HUES48 (cell line): ENCODE data around the gene PILRB.
"Not testable (repeated sequence)": the region's sequence is repeated elsewhere in the genome, so short reads cannot be mapped to it uniquely, and the experiment has no call there.

ENCODE experiments used
- H3K27ac ChIP-seq: one replicate; pipeline ENCODE4 v1.7.0; 2013; ENCODE audit warnings: low read depth, low read length, inconsistent platforms
- H3K27me3 ChIP-seq: 2 replicates; pipeline ENCODE4 v1.6.1; 2013; ENCODE audit warnings: mild to moderate bottlenecking, low read length; ENCODE audit not compliant: control insufficient read depth, insufficient read depth
- H3K36me3 ChIP-seq: 2 replicates; pipeline ENCODE4 v1.6.1; 2013; ENCODE audit warnings: low read length; ENCODE audit not compliant: control insufficient read depth, insufficient read depth
- H3K4me1 ChIP-seq: 2 replicates; pipeline ENCODE4 v1.6.1; 2013; ENCODE audit warnings: mild to moderate bottlenecking, low read length; ENCODE audit not compliant: control insufficient read depth, insufficient read depth
- H3K4me3 ChIP-seq: 2 replicates; pipeline ENCODE4 v1.5.1; 2013; ENCODE audit warnings: mild to moderate bottlenecking, low read depth, low read length
- H3K9ac ChIP-seq: 2 replicates; pipeline ENCODE4 v1.6.1; 2013; ENCODE audit warnings: mild to moderate bottlenecking, low read depth, low read length, moderate library complexity
- H3K9me3 ChIP-seq: 2 replicates; pipeline ENCODE4 v1.6.1; 2013; ENCODE audit warnings: low read length; ENCODE audit not compliant: control insufficient read depth, insufficient read depth

The PILRB gene

DNA sequence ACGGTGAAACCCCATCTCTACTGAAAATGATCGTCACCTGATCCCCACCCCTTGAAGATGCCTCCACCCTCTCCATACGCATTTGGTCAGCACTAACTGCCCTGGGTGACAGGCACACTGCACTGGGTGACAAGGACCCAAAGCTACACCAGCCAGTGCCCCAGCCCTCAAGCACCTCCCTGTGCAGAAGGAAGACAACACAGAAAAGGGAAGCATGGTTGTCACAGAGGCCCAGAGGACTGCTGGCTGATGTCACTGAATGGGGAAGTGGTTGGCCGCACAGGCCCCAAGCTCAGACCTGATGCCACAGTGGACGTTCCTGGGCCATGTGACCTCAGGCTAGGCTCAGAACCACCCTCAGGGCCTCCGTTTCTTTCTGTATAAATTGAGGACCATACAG, 11.2 kb downstream of the PILRB start:
- Histone ChIP-seq H3K27me3 (no peaks in the 10 kb centered on the region), H3K4me1 (peaks cover 8% of the 10 kb centered on the region), H3K36me3 (peaks cover 11% of the 10 kb centered on the region), H3K4me3 (no peak overlapping the region), H3K27ac (peak overlapping the region; percentile 21), H3K9ac (no peak overlapping the region), H3K9me3 (no peaks in the 10 kb centered on the region)

GRCh38 chr7:100370303-100370702, 12.4 kb downstream of the PILRB start:
- H3K9ac ChIP-seq = no peak overlapping the region
- H3K9me3 ChIP-seq = no peaks in the 10 kb centered on the region
- H3K4me3 ChIP-seq = no peak overlapping the region
- peaks cover 12% of the 10 kb centered on the region for H3K4me1 ChIP-seq
- H3K36me3 ChIP-seq = peaks cover 6% of the 10 kb centered on the region; the same call in 1 of the 2 replicates
- H3K27me3 ChIP-seq = no peaks in the 10 kb centered on the region
- peak overlapping the region; percentile 52 for H3K27ac ChIP-seq

- H3K4me1 ChIP-seq = peaks cover 12% of the 10 kb centered on the region
- H3K9me3 ChIP-seq = no peaks in the 10 kb centered on the region
- no peaks in the 10 kb centered on the region for H3K27me3 ChIP-seq
- H3K36me3 ChIP-seq = peaks cover 6% of the 10 kb centered on the region; the same call in 1 of the 2 replicates
- no peak overlapping the region for H3K9ac ChIP-seq
- no peak overlapping the region for H3K4me3 ChIP-seq
- peak overlapping the region; percentile 52 for H3K27ac ChIP-seq
Observed at GRCh38 chr7:100370746-100371145, 12.8 kb downstream of the PILRB start.

DNA sequence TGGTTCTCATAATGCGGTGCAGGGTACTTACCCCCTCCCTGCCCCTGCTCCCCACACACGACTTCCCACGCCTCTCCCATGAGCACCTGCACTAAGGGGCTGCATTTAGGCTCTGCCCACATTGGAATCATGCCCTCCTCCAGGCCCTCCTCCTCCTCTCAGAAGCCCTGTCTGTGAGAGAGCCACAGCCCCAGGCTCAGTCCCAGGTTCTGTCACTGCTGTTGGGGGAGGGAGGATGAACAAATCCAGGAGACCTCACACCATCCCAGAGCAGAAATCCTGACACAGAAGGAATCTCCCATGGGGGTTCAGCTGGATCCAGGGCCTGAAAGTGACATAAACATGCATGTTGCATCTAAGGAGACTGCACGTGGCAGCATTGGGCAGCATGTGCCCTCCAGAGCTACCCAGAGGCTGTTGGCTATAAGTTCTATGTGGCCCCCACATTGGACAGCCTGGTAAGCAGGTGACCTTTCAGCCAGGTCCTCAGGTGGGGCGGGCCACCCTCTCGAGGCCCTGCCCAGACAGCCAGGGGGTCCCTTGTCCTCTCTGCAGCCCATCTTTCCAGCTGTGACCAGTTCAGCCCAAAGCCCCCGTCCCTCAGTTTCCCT, 13.7 kb downstream of the PILRB start:
- Histone ChIP-seq H3K9me3 (no peaks in the 10 kb centered on the region), H3K27me3 (no peaks in the 10 kb centered on the region), H3K9ac (no peak overlapping the region), H3K27ac (no peak overlapping the region), H3K4me1 (peaks cover 12% of the 10 kb centered on the region), H3K36me3 (peaks cover 6% of the 10 kb centered on the region; the same call in 1 of the 2 replicates), H3K4me3 (no peak overlapping the region)

GRCh38 chr7:100372256-100372655, 14.3 kb downstream of the PILRB start:
- peaks cover 6% of the 10 kb centered on the region; the same call in 1 of the 2 replicates for H3K36me3 ChIP-seq
- H3K4me1 ChIP-seq = peaks cover 12% of the 10 kb centered on the region
- H3K4me3 ChIP-seq = no peak overlapping the region
- H3K27me3 ChIP-seq = no peaks in the 10 kb centered on the region
- no peak overlapping the region for H3K27ac ChIP-seq
- H3K9me3 ChIP-seq = no peaks in the 10 kb centered on the region
- H3K9ac ChIP-seq = no peak overlapping the region

DNA sequence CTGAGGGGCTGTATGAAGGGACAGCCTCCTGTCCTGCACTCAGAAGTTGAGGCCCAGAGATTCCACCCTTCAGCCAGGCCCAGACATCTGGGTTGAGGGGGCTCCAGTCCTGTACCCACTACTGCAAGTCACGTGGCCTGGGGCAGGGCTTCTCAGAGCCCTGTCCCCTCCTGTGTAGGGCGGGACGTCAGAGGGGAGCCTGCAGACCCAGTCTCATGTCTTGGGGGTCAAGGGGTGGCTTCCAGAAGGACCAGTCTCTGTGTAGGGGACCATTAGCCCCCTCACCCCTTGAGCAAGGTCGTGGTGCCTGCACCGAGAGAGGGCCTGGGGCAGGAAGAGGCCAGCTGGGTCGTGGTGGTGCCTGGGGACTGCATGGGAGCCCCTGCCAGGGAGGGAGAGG, 14.8 kb downstream of the PILRB start:
- H3K4me3 ChIP-seq = no peak overlapping the region
- no peak overlapping the region for H3K9ac ChIP-seq
- no peaks in the 10 kb centered on the region for H3K9me3 ChIP-seq
- H3K27ac ChIP-seq = no peak overlapping the region
- no peaks in the 10 kb centered on the region for H3K27me3 ChIP-seq
- peaks cover 12% of the 10 kb centered on the region for H3K4me1 ChIP-seq
- peaks cover 6% of the 10 kb centered on the region; the same call in 1 of the 2 replicates for H3K36me3 ChIP-seq

- Histone ChIP-seq H3K9ac (no peak within 1 kb of the TSS), H3K27ac (no peak within 1 kb of the TSS)
Observed at GRCh38 chr7:100373261-100373831, 15.4 kb downstream of the PILRB start, which contains the start of gene PILRA. Gene PILRA (plus strand): TSS chr7:100373487. CDS start chr7:100373657, 170 bp downstream.

GRCh38 chr7:100373870-100374598, 16.1 kb downstream of the PILRB start:
- not testable (repeated sequence) for H3K27ac ChIP-seq, H3K27me3 ChIP-seq, H3K9ac ChIP-seq, H3K36me3 ChIP-seq, H3K4me3 ChIP-seq, H3K9me3 ChIP-seq
- H3K4me1 ChIP-seq = peaks cover 12% of the 10 kb centered on the region

More at GRCh38 chr7:100373261-100373831, 15.4 kb downstream of the PILRB start, which contains the start of gene PILRA:
- H3K4me3 ChIP-seq = no peak within 1 kb of the TSS
- H3K4me1 ChIP-seq = peaks cover 12% of the 10 kb centered on the region
- no peaks in the 10 kb centered on the region for H3K9me3 ChIP-seq
- H3K36me3 ChIP-seq = peaks cover 4% of the 10 kb centered on the region; the same call in 1 of the 2 replicates
- no peaks in the 10 kb centered on the region for H3K27me3 ChIP-seq

DNA sequence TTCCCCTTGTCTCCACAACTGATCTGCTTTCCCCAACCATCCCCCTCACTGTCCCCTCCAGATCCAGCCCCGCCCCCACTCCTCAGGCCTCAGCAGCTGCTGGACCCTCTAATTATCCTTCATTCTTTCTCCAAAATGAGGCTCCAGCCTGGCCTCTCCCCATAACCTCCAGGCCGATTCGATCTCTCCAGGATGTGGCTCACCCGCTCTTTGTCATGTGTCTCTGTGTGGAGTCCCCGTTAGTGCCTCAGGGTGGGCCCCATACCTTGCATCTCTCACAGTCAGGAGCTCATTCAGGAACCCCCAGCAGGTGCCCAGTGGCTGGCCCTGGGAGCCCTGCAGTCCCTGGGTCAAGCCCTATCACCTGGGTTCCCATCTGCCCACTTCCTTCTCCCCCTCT, 16.7 kb downstream of the PILRB start:
- Histone ChIP-seq H3K27ac (no peak overlapping the region), H3K9ac (no peak overlapping the region), H3K4me3 (no peak overlapping the region), H3K36me3 (no peaks in the 10 kb centered on the region), H3K4me1 (peaks cover 12% of the 10 kb centered on the region), H3K9me3 (no peaks in the 10 kb centered on the region), H3K27me3 (no peaks in the 10 kb centered on the region)

- Histone ChIP-seq H3K27me3 (no peaks in the 10 kb centered on the region), H3K36me3 (no peaks in the 10 kb centered on the region), H3K9ac (no peak overlapping the region), H3K9me3 (no peaks in the 10 kb centered on the region), H3K27ac (no peak overlapping the region), H3K4me3 (no peak overlapping the region), H3K4me1 (peaks cover 4% of the 10 kb centered on the region; the same call in 1 of the 2 replicates)
Observed at GRCh38 chr7:100376066-100376465, 18.1 kb downstream of the PILRB start.
